Upper lobe of left lung (tissue), 6 donors: ENCODE data around the gene CCDC92. TPM values are rescaled to one million over a fixed set of nuclear protein-coding genes. Genes with fewer than 3 reads are reported as not detected.

Experiments
- ATAC-seq, 2 donors: fragments of 200-7000 bp; cut with Tn5 transposase; one replicate each; pipeline ENCODE4 v1.9.1; 2022; ENCODE audit warnings: mild to moderate bottlenecking in 2 of 2, moderate library complexity in 2 of 2; ENCODE audit not compliant: low FRiP score in 2 of 2
- DNase-seq, 2 donors: peaks; one replicate each; pipeline ENCODE4 v3.0.0-alpha.2; 2019 to 2020
- H3K27ac ChIP-seq, 4 donors: fragments of 200-600 bp; sonication (generic); one replicate each; pipeline ENCODE4 v1.5.1; 2016 to 2019
- H3K27me3 ChIP-seq, 4 donors: fragments of 200-600 bp; sonication (generic); one replicate each; pipeline ENCODE4 v1.5.1; 2017 to 2019
- H3K36me3 ChIP-seq, 4 donors: fragments of 200-600 bp; sonication (generic); one replicate each; pipeline ENCODE4 v1.5.1; 2016 to 2019
- H3K4me1 ChIP-seq, 4 donors: fragments of 200-600 bp; sonication (generic); one replicate each; pipeline ENCODE4 v1.5.1; 2018 to 2019
- H3K4me3 ChIP-seq, 4 donors: fragments of 200-600 bp; sonication (generic); one replicate each; pipeline ENCODE4 v1.5.1; 2017 to 2019; ENCODE audit warnings: mild to moderate bottlenecking in 2 of 4, moderate library complexity in 1 of 4
- H3K9me3 ChIP-seq, 4 donors: fragments of 200-600 bp; sonication (generic); one replicate each; pipeline ENCODE4 v1.5.1; 2018 to 2019
- CTCF ChIP-seq, 6 experiments: fragments of 450-650 bp in 4 of 6; fragments of 200-600 bp in 2 of 6; sonication (generic) in 2 of 6; IDR thresholded peaks; one replicate each; pipeline ENCODE4 v1.5.1; 2016 to 2019; ENCODE audit warnings: antibody characterized with exemption in 6 of 6
- EP300 ChIP-seq, 4 donors: sonication (generic); formaldehyde crosslinking; IDR thresholded peaks; one replicate each; pipeline ENCODE4 v1.5.1; 2017; ENCODE audit warnings: antibody characterized with exemption in 4 of 4, control low read depth in 2 of 4
- POLR2A ChIP-seq, 4 donors: fragments of 450-650 bp; IDR thresholded peaks; one replicate each; pipeline ENCODE4 v1.5.1; 2016 to 2017; ENCODE audit warnings: antibody characterized with exemption in 4 of 4, mild to moderate bottlenecking in 2 of 4
- POLR2AphosphoS5 ChIP-seq, 2 donors: sonication (generic); formaldehyde crosslinking; IDR thresholded peaks; one replicate each; pipeline ENCODE4 v1.5.1; 2017; ENCODE audit warnings: antibody characterized with exemption in 2 of 2
- WGBS, 2 donors: methylation state at CpG; one replicate each; pipeline ENCODE4 v1.1.5; 2017 to 2018; 5-methylcytosine and 5-hydroxymethylcytosine counted together
- total RNA-seq, 6 donors: library from RNA; depleted of rRNA in 4 of 6; stranded (reverse); fragments of >200 nt in 4 of 6; gene quantifications; one replicate each; pipeline versions ENCODE4 v1.1.0 to v1.2.1, GENCODE V29; 2016 to 2021
- donor health status: DM: no; HTN: no; CAD: no; lungs with moderate emphysema.
- donor health status: DM: no; HTN: yes; CAD: no; lungs with severe emphysema.

Gene CCDC92
- total RNA-seq, 6 donors from 2014 or later: 33.8 to 48.9 (median 43.7) TPM

GRCh38 chr12:124004233-124004875, 31.7 kb upstream of the CCDC92 start:
- H3K27me3 ChIP-seq: no peaks in the 10 kb centered on the region
- TF ChIP-seq POLR2A (IDR thresholded peaks at IDR 0.05) (no peak), CTCF (IDR thresholded peaks at IDR 0.05) (no peak), EP300 (IDR thresholded peaks at IDR 0.05) (no peak), POLR2AphosphoS5 (IDR thresholded peaks at IDR 0.05) (no peak)
- WGBS, 2 donors: 96% methylated on average over 9 of the region's 9 CpGs
- peaks cover 3 to 36% (median 9%) of the 10 kb centered on the region in 4 donors for H3K36me3 ChIP-seq
- H3K27ac ChIP-seq: no peak overlapping the region
- ATAC-seq (no peak), DNase-seq (no peak)
- no peak overlapping the region for H3K4me3 ChIP-seq
- H3K4me1 ChIP-seq: peaks cover 14 to 46% (median 21%) of the 10 kb centered on the region in 4 donors
- no peaks in the 10 kb centered on the region for H3K9me3 ChIP-seq

GRCh38 chr12:124002654-124003053, 30.0 kb upstream of the CCDC92 start:
- Histone ChIP-seq H3K27ac (no peak overlapping the region), H3K4me1 (peaks cover 12 to 39% (median 18%) of the 10 kb centered on the region in 4 donors), H3K36me3 (peaks cover 3 to 46% (median 9%) of the 10 kb centered on the region in 4 donors)

GRCh38 chr12:124002021-124002644, 29.5 kb upstream of the CCDC92 start:
- 78 to 80% methylated on average over 6 of the region's 6 CpGs for WGBS, 2 donors
- peak in 1 of 2 donors; percentile 59 for ATAC-seq
- peaks cover 3 to 49% (median 9%) of the 10 kb centered on the region in 4 donors for H3K36me3 ChIP-seq
- no peak overlapping the region for H3K27ac ChIP-seq
- H3K27me3 ChIP-seq: no peaks in the 10 kb centered on the region
- H3K4me1 ChIP-seq: peaks cover 8 to 34% (median 15%) of the 10 kb centered on the region in 4 donors
- TF ChIP-seq POLR2AphosphoS5 (IDR thresholded peaks at IDR 0.05) (no peak), POLR2A (IDR thresholded peaks at IDR 0.05) (no peak), CTCF (IDR thresholded peaks at IDR 0.05) (no peak), EP300 (IDR thresholded peaks at IDR 0.05) (no peak)
- peak in 1 of 2 donors; percentile 57 for DNase-seq
- H3K4me3 ChIP-seq: no peak overlapping the region
- no peaks in the 10 kb centered on the region for H3K9me3 ChIP-seq

More at GRCh38 chr12:124002654-124003053, 30.0 kb upstream of the CCDC92 start:
- TF ChIP-seq POLR2AphosphoS5 (IDR thresholded peaks at IDR 0.05) (no peak), POLR2A (IDR thresholded peaks at IDR 0.05) (no peak), CTCF (IDR thresholded peaks at IDR 0.05) (no peak), EP300 (IDR thresholded peaks at IDR 0.05) (no peak)
- no peak overlapping the region for H3K4me3 ChIP-seq
- no peaks in the 10 kb centered on the region for H3K9me3 ChIP-seq
- ATAC-seq (no peak), DNase-seq (no peak)
- H3K27me3 ChIP-seq: no peaks in the 10 kb centered on the region
- 68 to 74% methylated on average over 2 of the region's 2 CpGs for WGBS, 2 donors

- Histone ChIP-seq H3K27ac (no peak overlapping the region), H3K4me3 (no peak overlapping the region), H3K36me3 (peaks cover 3 to 49% (median 9%) of the 10 kb centered on the region in 4 donors), H3K9me3 (no peaks in the 10 kb centered on the region), H3K4me1 (peaks cover 8 to 31% (median 14%) of the 10 kb centered on the region in 4 donors), H3K27me3 (no peaks in the 10 kb centered on the region)
- ATAC-seq: no peak
- no peak for DNase-seq
- 84 to 88% methylated on average over 7 of the region's 7 CpGs for WGBS, 2 donors
- TF ChIP-seq POLR2A (IDR thresholded peaks at IDR 0.05): no peak
- TF ChIP-seq POLR2AphosphoS5 (IDR thresholded peaks at IDR 0.05): no peak
Measured at GRCh38 chr12:124001343-124001742, 28.7 kb upstream of the CCDC92 start.

GRCh38 chr12:124000111-124000510, 27.5 kb upstream of the CCDC92 start:
- peaks cover 3 to 40% (median 9%) of the 10 kb centered on the region in 4 donors for H3K36me3 ChIP-seq
- TF ChIP-seq POLR2A (IDR thresholded peaks at IDR 0.05) (no peak), EP300 (IDR thresholded peaks at IDR 0.05) (no peak), CTCF (IDR thresholded peaks at IDR 0.05) (no peak), POLR2AphosphoS5 (IDR thresholded peaks at IDR 0.05) (no peak)
- 90 to 94% methylated on average over 5 of the region's 5 CpGs for WGBS, 2 donors
- DNase-seq: no peak
- no peaks in the 10 kb centered on the region for H3K27me3 ChIP-seq
- ATAC-seq: no peak
- no peak overlapping the region for H3K27ac ChIP-seq
- H3K9me3 ChIP-seq: no peaks in the 10 kb centered on the region
- no peak overlapping the region for H3K4me3 ChIP-seq
- peaks cover 11 to 34% (median 19%) of the 10 kb centered on the region in 4 donors for H3K4me1 ChIP-seq
